GM23338 (cell line): Measurements from ENCODE around the gene RAB44. TPM values are rescaled to one million over a fixed set of nuclear protein-coding genes. Genes with fewer than 3 reads are reported as not detected.

Experiments
- ATAC-seq: fragments of 200-7000 bp; cut with Tn5 transposase; 3 replicates; pipeline ENCODE4 v1.9.1; 2020
- DNase-seq: peaks from one replicate; pipeline ENCODE4 v3.0.0-alpha.2; 2015; ENCODE audit warnings: low spot score
- H2AFZ ChIP-seq: fragments of 200-600 bp; sonication (generic); 2 replicates; pipeline ENCODE4 v1.8.0; 2016; ENCODE audit warnings: antibody characterized with exemption, mild to moderate bottlenecking, moderate library complexity
- H3F3A ChIP-seq: fragments of 200-600 bp; sonication (generic); replicated peaks from 2 replicates; pipeline ENCODE4 v1.8.0; 2017; ENCODE audit warnings: antibody characterized with exemption, mixed run types, low read depth
- H3K27ac ChIP-seq: fragments of 200-600 bp; sonication (generic); 2 replicates; pipeline ENCODE4 v1.6.1; 2016; ENCODE audit warnings: low read depth
- H3K27me3 ChIP-seq: fragments of 200-600 bp; sonication (generic); 2 replicates; pipeline ENCODE4 v1.8.0; 2016; ENCODE audit warnings: mild to moderate bottlenecking, mixed run types, moderate library complexity; ENCODE audit not compliant: insufficient read depth
- H3K36me3 ChIP-seq: fragments of 200-600 bp; sonication (generic); 2 replicates; pipeline ENCODE4 v1.8.0; 2016; ENCODE audit warnings: mild to moderate bottlenecking; ENCODE audit not compliant: insufficient read depth
- H3K4me1 ChIP-seq: fragments of 200-600 bp; sonication (generic); 2 replicates; pipeline ENCODE4 v1.8.0; 2016; ENCODE audit warnings: mild to moderate bottlenecking, moderate library complexity; ENCODE audit not compliant: insufficient read depth
- H3K4me2 ChIP-seq: fragments of 200-600 bp; sonication (generic); 2 replicates; pipeline ENCODE4 v1.7.1; 2017; ENCODE audit warnings: mixed run types
- H3K4me3 ChIP-seq: fragments of 200-600 bp; sonication (generic); 2 replicates; pipeline ENCODE4 v1.6.1; 2016; ENCODE audit warnings: mixed run types
- H3K79me2 ChIP-seq: fragments of 200-600 bp; sonication (generic); replicated peaks from 2 replicates; pipeline ENCODE4 v1.8.0; 2017; ENCODE audit warnings: mild to moderate bottlenecking; ENCODE audit not compliant: insufficient read depth
- H3K9me2 ChIP-seq: fragments of 200-600 bp; sonication (generic); 2 replicates; pipeline ENCODE4 v1.8.0; 2017; ENCODE audit not compliant: insufficient read depth
- H4K20me1 ChIP-seq: fragments of 200-600 bp; sonication (generic); replicated peaks from 2 replicates; pipeline ENCODE4 v1.8.0; 2017; ENCODE audit warnings: mild to moderate bottlenecking; ENCODE audit not compliant: insufficient read depth
- H3K27ac Mint-ChIP-seq: 2 replicates; pipeline ENCODE4 v1.8.0; 2020; ENCODE audit warnings: inconsistent platforms, mild to moderate bottlenecking, moderate library complexity, mixed read lengths
- H3K27me3 Mint-ChIP-seq: 3 replicates; pipeline ENCODE4 v1.8.0; 2022; ENCODE audit warnings: low read depth, mild to moderate bottlenecking, moderate library complexity, mixed read lengths, inconsistent platforms; ENCODE audit not compliant: insufficient read depth, poor library complexity
- H3K36me3 Mint-ChIP-seq: 3 replicates; pipeline ENCODE4 v1.8.0; 2021; ENCODE audit warnings: low read depth, mild to moderate bottlenecking, inconsistent platforms, moderate library complexity, mixed read lengths
- H3K4me1 Mint-ChIP-seq: 3 replicates; pipeline ENCODE4 v1.8.0; 2020; ENCODE audit warnings: mild to moderate bottlenecking, inconsistent platforms, mixed read lengths
- H3K4me3 Mint-ChIP-seq: 3 replicates; pipeline ENCODE4 v1.8.0; 2021; ENCODE audit warnings: moderate library complexity, mild to moderate bottlenecking, inconsistent platforms, mixed read lengths
- H3K9me3 Mint-ChIP-seq: 3 replicates; pipeline ENCODE4 v1.8.0; 2020; ENCODE audit warnings: moderate library complexity, mild to moderate bottlenecking, inconsistent platforms, mixed read lengths
- CREB1 ChIP-seq: fragments of 250-450 bp; sonication (Bioruptor Pico); IDR thresholded peaks from 2 replicates; pipeline ENCODE4 v1.5.0; 2020; ENCODE audit warnings: low read depth, mild to moderate bottlenecking, moderate library complexity
- CTCF ChIP-seq, 2 experiments: fragments of 200-600 bp in 1 of 2; sonication (generic) in 1 of 2; conservative IDR thresholded peaks; 2 replicates each; pipeline versions ENCODE4 v1.5.1 to v1.6.1; 2016 to 2017; ENCODE audit warnings: antibody characterized with exemption in 2 of 2, low read depth in 2 of 2, mild to moderate bottlenecking in 2 of 2, moderate library complexity in 1 of 2
- EZH2 ChIP-seq: fragments of 200-600 bp; sonication (generic); IDR thresholded peaks from one replicate; pipeline ENCODE4 v1.8.0; 2017; ENCODE audit warnings: antibody characterized with exemption, mild to moderate bottlenecking, low read depth; ENCODE audit not compliant: unreplicated experiment
- JUNB ChIP-seq: IDR thresholded peaks from one replicate; pipeline ENCODE4 v1.6.1; 2016; ENCODE audit warnings: antibody characterized with exemption; ENCODE audit not compliant: unreplicated experiment
- NANOG ChIP-seq: IDR thresholded peaks from 2 replicates; pipeline ENCODE4 v1.6.1; 2016; ENCODE audit warnings: antibody characterized with exemption, borderline replicate concordance
- STAT1 ChIP-seq: IDR thresholded peaks from one replicate; pipeline ENCODE4 v1.6.1; 2016; ENCODE audit warnings: antibody characterized with exemption; ENCODE audit not compliant: unreplicated experiment
- ZNF114 ChIP-seq: fragments of 250-450 bp; sonication (Bioruptor Pico); IDR thresholded peaks from 2 replicates; pipeline ENCODE4 v1.5.0; 2020; ENCODE audit warnings: mild to moderate bottlenecking, moderate library complexity
- ZNF462 ChIP-seq: fragments of 250-450 bp; sonication (Bioruptor Pico); IDR thresholded peaks from 2 replicates; pipeline ENCODE4 v1.5.0; 2020; ENCODE audit warnings: mild to moderate bottlenecking, moderate library complexity
- polyA plus RNA-seq: library from polyadenylated mRNA; unstranded; fragments of >200 nt; fragmentation: Nextera tagmentation; extraction: Ambion mirVana; gene quantifications from 2 replicates; pipeline ENCODE4 v1.2.1, GENCODE V29; 2016
- total RNA-seq: library from RNA; depleted of rRNA; stranded (reverse); fragments of >200 nt; shearing (Covaris generic); gene quantifications from 2 replicates; pipeline ENCODE4 v1.2.3, GENCODE V29; 2014
- TF ChIP-seq, protein P1 (sequence below): IDR thresholded peaks from one replicate; pipeline ENCODE4 v1.6.1; 2018; ENCODE audit warnings: antibody characterized with exemption; ENCODE audit not compliant: unreplicated experiment
- TF ChIP-seq, protein P2 (sequence below): IDR thresholded peaks from 2 replicates; pipeline ENCODE4 v1.6.1; 2016; ENCODE audit warnings: antibody characterized with exemption

Gene RAB44
- total and polyA plus RNA-seq, 2 experiments from 2014 or later = not detected

DNA sequence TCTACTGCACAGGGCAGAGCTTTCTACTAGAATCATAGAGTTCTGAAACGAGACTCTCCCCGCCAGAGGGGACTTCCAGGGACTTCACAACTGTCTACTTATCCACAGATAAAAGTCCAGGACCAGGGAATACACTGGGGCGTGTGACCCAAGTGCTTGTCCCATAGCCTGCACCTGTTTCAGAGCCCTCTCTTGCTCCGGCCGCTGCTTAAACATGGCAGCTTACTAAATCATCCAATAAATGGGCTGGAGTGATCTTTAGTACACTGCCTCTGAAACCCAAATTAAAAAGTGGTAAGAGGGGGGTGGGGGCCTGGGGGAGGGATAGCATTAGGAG is 8.9 kb upstream of the RAB44 start:
- H3K4me3 Mint-ChIP-seq = no peak overlapping the region
- H3K36me3 ChIP-seq = peaks cover 13% of the 10 kb centered on the region; the same call in 1 of the 2 replicates
- H3K36me3 Mint-ChIP-seq = peaks cover 31% of the 10 kb centered on the region
- H3K4me1 ChIP-seq = no peaks in the 10 kb centered on the region
- H3F3A ChIP-seq = no peaks in the 10 kb centered on the region
- H3K27me3 ChIP-seq = no peaks in the 10 kb centered on the region
- H3K9me2 ChIP-seq = no peaks in the 10 kb centered on the region
- no peak overlapping the region for H3K4me3 ChIP-seq
- no peaks in the 10 kb centered on the region; the same call in none of the 2 replicates for H4K20me1 ChIP-seq
- peaks cover 6% of the 10 kb centered on the region for H3K27me3 Mint-ChIP-seq
- H3K79me2 ChIP-seq = no peaks in the 10 kb centered on the region; the same call in 1 of the 2 replicates
- no peak for TF ChIP-seq ZNF462 (CRISPR knock-in tag)
- TF ChIP-seq STAT1 = no peak
- TF ChIP-seq CTCF (conservative IDR thresholded peaks at IDR 0.05; ENCODE audit: low read depth in 2 of 2) = no peak
- TF ChIP-seq EZH2 = no peak
- TF ChIP-seq, protein P1, sequence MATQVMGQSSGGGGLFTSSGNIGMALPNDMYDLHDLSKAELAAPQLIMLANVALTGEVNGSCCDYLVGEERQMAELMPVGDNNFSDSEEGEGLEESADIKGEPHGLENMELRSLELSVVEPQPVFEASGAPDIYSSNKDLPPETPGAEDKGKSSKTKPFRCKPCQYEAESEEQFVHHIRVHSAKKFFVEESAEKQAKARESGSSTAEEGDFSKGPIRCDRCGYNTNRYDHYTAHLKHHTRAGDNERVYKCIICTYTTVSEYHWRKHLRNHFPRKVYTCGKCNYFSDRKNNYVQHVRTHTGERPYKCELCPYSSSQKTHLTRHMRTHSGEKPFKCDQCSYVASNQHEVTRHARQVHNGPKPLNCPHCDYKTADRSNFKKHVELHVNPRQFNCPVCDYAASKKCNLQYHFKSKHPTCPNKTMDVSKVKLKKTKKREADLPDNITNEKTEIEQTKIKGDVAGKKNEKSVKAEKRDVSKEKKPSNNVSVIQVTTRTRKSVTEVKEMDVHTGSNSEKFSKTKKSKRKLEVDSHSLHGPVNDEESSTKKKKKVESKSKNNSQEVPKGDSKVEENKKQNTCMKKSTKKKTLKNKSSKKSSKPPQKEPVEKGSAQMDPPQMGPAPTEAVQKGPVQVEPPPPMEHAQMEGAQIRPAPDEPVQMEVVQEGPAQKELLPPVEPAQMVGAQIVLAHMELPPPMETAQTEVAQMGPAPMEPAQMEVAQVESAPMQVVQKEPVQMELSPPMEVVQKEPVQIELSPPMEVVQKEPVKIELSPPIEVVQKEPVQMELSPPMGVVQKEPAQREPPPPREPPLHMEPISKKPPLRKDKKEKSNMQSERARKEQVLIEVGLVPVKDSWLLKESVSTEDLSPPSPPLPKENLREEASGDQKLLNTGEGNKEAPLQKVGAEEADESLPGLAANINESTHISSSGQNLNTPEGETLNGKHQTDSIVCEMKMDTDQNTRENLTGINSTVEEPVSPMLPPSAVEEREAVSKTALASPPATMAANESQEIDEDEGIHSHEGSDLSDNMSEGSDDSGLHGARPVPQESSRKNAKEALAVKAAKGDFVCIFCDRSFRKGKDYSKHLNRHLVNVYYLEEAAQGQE = no peak
- TF ChIP-seq, protein P2, sequence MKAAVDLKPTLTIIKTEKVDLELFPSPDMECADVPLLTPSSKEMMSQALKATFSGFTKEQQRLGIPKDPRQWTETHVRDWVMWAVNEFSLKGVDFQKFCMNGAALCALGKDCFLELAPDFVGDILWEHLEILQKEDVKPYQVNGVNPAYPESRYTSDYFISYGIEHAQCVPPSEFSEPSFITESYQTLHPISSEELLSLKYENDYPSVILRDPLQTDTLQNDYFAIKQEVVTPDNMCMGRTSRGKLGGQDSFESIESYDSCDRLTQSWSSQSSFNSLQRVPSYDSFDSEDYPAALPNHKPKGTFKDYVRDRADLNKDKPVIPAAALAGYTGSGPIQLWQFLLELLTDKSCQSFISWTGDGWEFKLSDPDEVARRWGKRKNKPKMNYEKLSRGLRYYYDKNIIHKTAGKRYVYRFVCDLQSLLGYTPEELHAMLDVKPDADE = no peak
- no peak for TF ChIP-seq ZNF114
- TF ChIP-seq CREB1 (CRISPR knock-in tag) = no peak
- no peak for TF ChIP-seq NANOG
- TF ChIP-seq JUNB = no peak
- H3K27ac ChIP-seq = no peak overlapping the region
- DNase-seq (no peak), ATAC-seq (no peak)
- no peak overlapping the region for H3K27ac Mint-ChIP-seq
- peaks cover 2% of the 10 kb centered on the region; the same call in 2 of the 3 replicates for H3K4me1 Mint-ChIP-seq
- no peaks in the 10 kb centered on the region for H3K9me3 Mint-ChIP-seq
- H3K4me2 ChIP-seq = no peak overlapping the region
- no peak overlapping the region for H2AFZ ChIP-seq
